Mucosa of rectum (tissue), 2 donors: ENCODE results near the gene DARS1.

Experiments
- H3K27ac ChIP-seq, 2 donors: one replicate each; pipeline ENCODE4 v1.7.0; 2013; ENCODE audit warnings: inconsistent platforms in 2 of 2, low read depth in 2 of 2, low read length in 2 of 2
- H3K27me3 ChIP-seq, 2 donors: one replicate each; pipeline ENCODE4 v1.7.0; 2013; ENCODE audit warnings: low read length in 2 of 2; ENCODE audit not compliant: control insufficient read depth in 2 of 2, insufficient read depth in 2 of 2
- H3K36me3 ChIP-seq, 2 donors: one replicate each; pipeline ENCODE4 v1.7.0; 2013; ENCODE audit warnings: low read length in 2 of 2; ENCODE audit not compliant: control insufficient read depth in 2 of 2, insufficient read depth in 2 of 2
- H3K4me1 ChIP-seq, 2 donors: one replicate each; pipeline ENCODE4 v1.7.0; 2013; ENCODE audit warnings: low read length in 2 of 2, mild to moderate bottlenecking in 1 of 2; ENCODE audit not compliant: control insufficient read depth in 2 of 2, insufficient read depth in 2 of 2
- H3K4me3 ChIP-seq, 2 donors: one replicate each; pipeline ENCODE4 v1.7.0; 2013; ENCODE audit warnings: low read length in 2 of 2
- H3K9ac ChIP-seq, 2 donors: one replicate each; pipeline ENCODE4 v1.7.0; 2013; ENCODE audit warnings: low read length in 2 of 2, low read depth in 1 of 2, mild to moderate bottlenecking in 1 of 2
- H3K9me3 ChIP-seq, 2 donors: one replicate each; pipeline ENCODE4 v1.7.0; 2013; ENCODE audit warnings: low read length in 2 of 2; ENCODE audit not compliant: control insufficient read depth in 2 of 2
- donor health status: healthy.
- donor health status: Normal muscosa, but diverticular disease.

Gene DARS1

DNA sequence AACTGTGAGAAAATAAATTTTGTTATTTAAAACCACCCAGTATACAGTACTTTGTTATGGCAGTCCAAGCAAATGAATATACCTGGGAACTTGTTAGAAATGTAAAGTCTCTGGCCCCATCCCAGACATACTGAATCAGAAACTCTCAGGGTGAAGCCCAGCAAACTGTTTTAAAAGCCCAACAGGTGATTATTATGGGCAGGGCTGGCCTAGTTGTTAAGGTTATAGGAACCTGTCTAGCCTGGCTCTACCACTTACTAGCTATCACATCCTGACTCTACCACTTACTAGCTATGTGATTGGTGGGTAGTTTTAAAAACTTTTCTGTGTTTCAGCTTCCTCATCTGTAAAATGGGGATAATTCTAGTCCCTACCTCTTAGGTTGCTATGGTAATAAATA, 8.0 kb upstream of the DARS1 start:
- H3K27ac ChIP-seq = no peak overlapping the region
- no peaks in the 10 kb centered on the region for H3K36me3 ChIP-seq
- H3K9me3 ChIP-seq = no peaks in the 10 kb centered on the region
- H3K4me1 ChIP-seq = no peaks in the 10 kb centered on the region
- no peak overlapping the region for H3K4me3 ChIP-seq
- no peaks in the 10 kb centered on the region for H3K27me3 ChIP-seq
- no peak overlapping the region for H3K9ac ChIP-seq

DNA sequence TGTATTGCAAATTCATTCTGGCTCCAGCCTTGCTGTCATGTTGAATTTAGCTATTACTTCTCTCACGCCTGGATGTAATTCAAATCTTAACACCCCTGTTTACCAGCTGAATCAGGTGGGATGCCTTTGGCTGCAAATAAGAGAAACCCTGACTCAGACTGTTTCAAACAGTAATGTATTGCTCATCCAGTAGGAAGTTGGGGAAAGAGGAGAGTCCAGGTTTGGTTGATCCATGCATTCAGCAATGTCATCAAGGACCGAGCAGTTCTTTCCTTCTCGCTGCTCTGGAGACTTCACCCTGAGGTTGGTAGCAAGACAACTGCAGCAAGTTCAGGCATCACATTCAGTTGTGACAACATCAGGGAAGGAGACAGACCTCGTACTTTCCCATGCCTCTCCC, 6.4 kb upstream of the DARS1 start:
- H3K27ac ChIP-seq = no peak overlapping the region
- no peaks in the 10 kb centered on the region for H3K36me3 ChIP-seq
- H3K9me3 ChIP-seq = no peaks in the 10 kb centered on the region
- no peaks in the 10 kb centered on the region for H3K27me3 ChIP-seq
- no peak overlapping the region for H3K4me3 ChIP-seq
- H3K4me1 ChIP-seq = no peaks in the 10 kb centered on the region
- no peak overlapping the region for H3K9ac ChIP-seq

DNA sequence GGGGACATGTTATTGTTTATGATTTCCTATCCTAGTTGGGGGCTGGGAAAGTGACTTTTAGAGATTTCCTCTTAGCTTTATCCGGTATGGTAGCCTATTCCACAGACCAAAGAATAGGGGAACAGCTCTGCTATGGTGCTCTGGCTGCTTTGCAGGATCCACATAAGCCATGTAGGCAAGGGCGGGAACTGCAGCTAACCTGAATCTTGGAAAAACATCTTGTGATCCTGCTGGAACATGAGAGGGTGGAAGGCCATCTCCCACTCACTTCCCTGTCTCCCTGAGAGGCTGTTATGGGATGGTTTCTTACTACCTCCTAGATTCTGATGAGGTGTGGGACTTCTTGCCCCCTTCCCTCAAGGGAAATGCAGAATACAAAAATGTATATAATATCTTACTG, 2.0 kb upstream of the DARS1 start:
- H3K4me3 ChIP-seq = no peak overlapping the region
- no peaks in the 10 kb centered on the region for H3K9me3 ChIP-seq
- H3K36me3 ChIP-seq = no peaks in the 10 kb centered on the region
- H3K9ac ChIP-seq = no peak overlapping the region
- H3K27me3 ChIP-seq = no peaks in the 10 kb centered on the region
- no peak overlapping the region for H3K27ac ChIP-seq
- peaks cover 2 to 5% of the 10 kb centered on the region in 2 donors for H3K4me1 ChIP-seq

DNA sequence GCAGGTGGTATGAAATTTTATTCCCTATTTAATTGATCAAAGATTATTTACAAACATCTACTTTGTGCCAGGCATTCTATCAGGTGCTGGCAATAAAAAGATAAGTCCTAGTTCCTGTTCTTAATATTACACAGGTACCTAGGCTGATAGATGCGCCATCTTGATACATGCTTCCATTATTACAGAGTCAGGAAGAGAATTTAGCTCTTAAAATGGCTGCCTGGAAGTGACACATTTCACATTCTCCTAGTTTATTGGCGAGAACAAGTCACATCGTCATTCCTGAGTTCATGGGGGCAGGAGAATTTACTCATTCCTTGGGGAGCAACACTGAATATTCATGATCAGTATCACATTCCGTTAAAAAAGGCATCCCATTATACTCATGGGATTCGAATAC, 1.1 kb upstream of the DARS1 start:
- peak overlapping the region in 1 of 2 donors; percentile 86 for H3K4me3 ChIP-seq
- H3K4me1 ChIP-seq = peaks cover 2 to 5% of the 10 kb centered on the region in 2 donors
- no peaks in the 10 kb centered on the region for H3K9me3 ChIP-seq
- H3K27ac ChIP-seq = no peak overlapping the region
- H3K27me3 ChIP-seq = no peaks in the 10 kb centered on the region
- H3K9ac ChIP-seq = peak overlapping the region in 1 of 2 donors; percentile 43
- H3K36me3 ChIP-seq = no peaks in the 10 kb centered on the region

DNA sequence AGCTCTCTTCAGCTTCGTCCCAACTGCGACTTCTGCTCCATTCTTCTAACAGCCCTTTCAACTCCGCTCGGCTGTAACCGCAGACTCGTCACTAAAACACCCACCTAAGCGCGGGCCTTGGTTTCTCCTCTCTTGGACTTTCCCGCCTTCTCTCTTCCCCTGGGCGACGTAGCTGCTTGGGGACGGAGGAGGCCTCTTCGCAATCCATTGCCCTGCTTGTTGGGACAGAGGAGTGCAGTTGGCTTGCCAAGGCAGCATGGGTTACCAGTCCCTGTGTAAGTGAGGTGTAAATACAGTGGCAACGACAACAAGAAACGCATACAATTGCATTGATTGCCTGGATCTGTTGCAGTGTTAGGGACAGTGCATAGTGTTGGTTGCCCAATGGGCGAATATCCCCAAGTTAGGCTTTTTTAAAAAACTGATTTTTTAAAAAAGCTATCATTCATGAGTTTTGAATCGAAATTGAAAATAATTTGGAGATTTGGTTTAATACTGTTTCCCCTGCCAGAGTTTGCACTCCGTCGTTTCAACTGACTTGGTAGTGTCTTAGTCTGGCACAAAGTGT, 484 bp upstream of the DARS1 start:
- Histone ChIP-seq H3K9ac (peak overlapping the region; percentile 96 to 99), H3K4me3 (peak overlapping the region; percentile 86 to 88), H3K36me3 (no peaks in the 10 kb centered on the region), H3K4me1 (peaks cover 2 to 5% of the 10 kb centered on the region in 2 donors), H3K9me3 (no peaks in the 10 kb centered on the region), H3K27ac (peak overlapping the region; percentile 95 to 97), H3K27me3 (no peaks in the 10 kb centered on the region)

DNA sequence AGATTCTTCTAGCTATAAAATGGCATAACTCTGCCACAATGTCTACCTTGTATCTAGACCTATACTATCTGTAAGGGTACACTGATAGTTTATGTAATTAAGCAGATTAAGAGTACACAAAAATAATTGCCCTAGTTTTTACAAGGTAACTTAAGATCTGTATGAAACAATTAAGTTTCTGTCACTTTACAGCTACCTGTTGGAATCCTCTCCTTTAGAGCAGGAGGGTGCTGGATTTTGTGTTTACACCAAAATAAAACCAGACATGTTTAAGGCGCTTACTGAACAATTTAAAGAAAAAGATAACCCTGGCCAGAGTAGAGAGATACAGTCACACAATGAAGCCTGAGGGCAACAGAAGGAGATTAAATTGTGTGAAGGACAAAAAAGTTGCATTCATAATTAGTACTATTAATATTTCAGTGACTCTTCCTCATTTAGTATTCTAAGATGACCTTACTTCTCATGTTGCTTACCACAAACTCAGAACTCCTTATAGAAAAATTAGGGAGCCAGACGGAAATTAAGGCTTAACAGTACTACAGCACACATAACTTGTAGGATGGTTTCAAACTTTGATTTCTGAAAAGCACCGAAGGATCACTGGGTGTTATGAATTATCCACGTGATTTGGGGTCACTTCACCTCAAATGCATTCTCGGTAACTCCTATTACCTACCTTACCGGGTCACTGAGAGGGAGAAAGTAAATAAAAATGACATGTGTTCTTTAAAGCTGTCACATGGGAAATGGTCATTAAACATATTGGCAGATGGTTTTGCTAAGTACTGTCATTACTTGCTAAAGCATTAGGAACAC, 1.0 kb downstream of the DARS1 start:
- H3K9me3 ChIP-seq = no peaks in the 10 kb centered on the region
- peaks cover 2 to 5% of the 10 kb centered on the region in 2 donors for H3K4me1 ChIP-seq
- H3K36me3 ChIP-seq = peaks cover 2% of the 10 kb centered on the region in 2 donors
- H3K27me3 ChIP-seq = no peaks in the 10 kb centered on the region
- peak overlapping the region; percentile 96 to 99 for H3K9ac ChIP-seq
- peak overlapping the region; percentile 86 to 88 for H3K4me3 ChIP-seq
- peak overlapping the region; percentile 95 to 97 for H3K27ac ChIP-seq

DNA sequence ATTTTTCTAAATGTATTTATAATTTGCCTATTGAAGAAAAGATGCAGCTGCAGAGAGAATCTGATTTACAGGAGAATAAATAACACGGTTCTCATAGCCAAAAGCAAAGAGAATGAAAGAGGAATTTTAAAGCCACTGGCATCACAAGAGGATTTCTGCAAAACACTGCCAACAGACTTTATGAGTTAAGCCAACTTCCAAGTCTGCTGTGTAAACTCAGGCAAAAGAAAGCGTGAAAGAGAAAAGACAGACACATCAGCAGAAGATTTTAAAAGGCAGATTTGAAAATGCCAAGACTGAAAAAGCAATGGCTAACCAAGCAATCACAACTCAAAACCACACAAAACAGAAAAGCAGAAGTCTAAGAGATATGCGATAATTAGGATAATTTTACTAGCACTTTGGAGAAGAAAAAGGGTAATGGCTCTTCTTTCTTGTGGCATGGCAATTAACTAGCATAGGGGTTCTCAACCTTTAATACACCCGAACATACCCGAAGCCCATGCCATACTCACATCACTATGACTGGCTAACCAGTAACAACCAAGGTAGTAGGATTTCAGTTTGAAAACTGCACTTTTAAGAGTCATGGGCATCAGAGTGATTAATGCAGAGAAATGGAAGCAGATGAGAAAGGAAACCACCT, 4.9 kb downstream of the DARS1 start:
- Histone ChIP-seq H3K27me3 (no peaks in the 10 kb centered on the region), H3K36me3 (peaks cover 9 to 11% of the 10 kb centered on the region in 2 donors), H3K4me1 (peaks cover 0 to 5% of the 10 kb centered on the region in 2 donors), H3K9ac (no peak overlapping the region), H3K4me3 (no peak overlapping the region), H3K27ac (no peak overlapping the region), H3K9me3 (no peaks in the 10 kb centered on the region)

DNA sequence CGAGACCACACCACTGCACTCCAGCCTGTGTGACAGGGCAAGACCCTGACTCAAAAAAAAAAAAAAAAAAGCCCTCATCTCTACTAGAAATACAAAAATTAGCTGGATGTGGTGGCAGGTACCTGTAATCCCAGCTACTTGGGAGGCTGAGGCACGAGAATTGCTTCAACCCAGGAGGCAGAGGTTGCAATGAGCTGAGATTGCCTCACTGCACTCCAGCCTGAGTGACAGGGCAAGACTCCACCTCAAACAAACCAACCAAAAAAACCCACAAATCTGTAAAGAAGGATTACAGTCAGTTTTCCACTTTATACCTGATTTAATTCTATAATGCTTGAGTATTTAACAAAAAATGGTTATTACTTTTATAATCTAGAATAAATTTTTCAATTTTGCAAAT, 9.7 kb downstream of the DARS1 start:
- Histone ChIP-seq H3K27ac (no peak overlapping the region), H3K36me3 (peaks cover 14 to 15% of the 10 kb centered on the region in 2 donors), H3K4me3 (no peak overlapping the region), H3K9ac (no peak overlapping the region), H3K27me3 (no peaks in the 10 kb centered on the region), H3K4me1 (no peaks in the 10 kb centered on the region), H3K9me3 (no peaks in the 10 kb centered on the region)

DNA sequence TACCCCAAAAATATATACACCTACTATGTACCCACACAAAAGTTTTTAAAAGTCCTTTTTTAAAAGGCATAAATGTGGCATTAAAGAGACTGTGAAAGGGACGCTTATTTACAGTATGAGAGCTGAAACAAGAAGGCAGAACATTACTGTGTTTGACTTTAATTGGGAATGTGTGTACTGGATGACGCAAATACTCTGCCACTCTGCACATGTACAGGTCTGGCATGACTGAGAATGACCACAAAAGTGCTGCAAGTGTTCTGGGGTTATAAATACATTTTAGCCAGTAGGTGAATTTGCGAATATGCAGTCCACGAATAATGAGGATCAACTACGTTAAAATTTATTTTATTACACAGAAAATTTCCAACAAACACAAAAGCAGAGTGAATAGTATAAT, 11.4 kb downstream of the DARS1 start:
- Histone ChIP-seq H3K27ac (no peak overlapping the region), H3K9ac (no peak overlapping the region), H3K4me3 (no peak overlapping the region), H3K36me3 (peaks cover 11 to 12% of the 10 kb centered on the region in 2 donors), H3K27me3 (no peaks in the 10 kb centered on the region), H3K9me3 (no peaks in the 10 kb centered on the region), H3K4me1 (no peaks in the 10 kb centered on the region)

DNA sequence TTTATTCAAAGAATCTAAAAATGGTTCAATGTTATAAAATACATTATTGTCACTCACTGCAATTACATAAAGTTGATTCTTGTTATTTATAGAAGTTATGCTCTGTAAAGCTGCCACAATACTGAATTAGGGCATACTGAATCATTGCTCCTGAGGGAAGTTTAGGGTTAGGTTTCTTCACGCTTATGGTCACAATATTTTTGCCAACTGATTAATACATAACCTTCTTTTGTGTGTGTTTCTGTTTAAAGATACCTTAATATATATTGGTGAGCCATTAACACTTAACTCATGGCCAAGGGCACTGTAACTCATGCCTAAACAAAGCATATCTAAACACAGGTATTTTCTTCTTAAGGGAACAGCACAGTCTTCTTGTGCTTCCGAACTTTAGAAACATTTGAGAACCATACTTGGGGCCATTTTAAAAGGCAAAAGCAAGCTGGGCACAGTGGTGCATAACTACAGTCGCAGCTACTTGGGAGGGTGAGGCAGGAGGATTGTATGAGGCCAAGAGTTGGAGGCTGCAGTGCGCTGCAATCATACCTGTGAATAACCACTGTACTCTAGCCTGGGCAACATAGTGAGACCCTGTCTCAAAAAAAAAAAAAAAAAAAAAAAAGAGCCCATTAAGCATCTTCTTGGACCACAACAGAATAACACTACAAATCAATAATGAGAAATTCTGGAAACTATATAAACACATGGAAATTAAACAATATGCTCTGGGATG, 15.6 kb downstream of the DARS1 start:
- Histone ChIP-seq H3K4me3 (no peak overlapping the region), H3K27me3 (no peaks in the 10 kb centered on the region), H3K9ac (no peak overlapping the region), H3K9me3 (no peaks in the 10 kb centered on the region), H3K36me3 (peaks cover 4 to 5% of the 10 kb centered on the region in 2 donors), H3K27ac (no peak overlapping the region), H3K4me1 (no peaks in the 10 kb centered on the region)
